NK-92 treated with Interleukin-12 subunit alpha and Interleukin-12 subunit beta, amount 100 ng/mL, for 24 hours (cell line): ENCODE data around the gene TFAP2C.
"Not testable (repeated sequence)": the region's sequence is repeated elsewhere in the genome, so short reads cannot be mapped to it uniquely, and the experiment has no call there.

Experiments used
- DNase-seq: peaks from one replicate; lab custom pipeline; 2025; lab: John Stamatoyannopoulos, UW

TFAP2C gene

DNA sequence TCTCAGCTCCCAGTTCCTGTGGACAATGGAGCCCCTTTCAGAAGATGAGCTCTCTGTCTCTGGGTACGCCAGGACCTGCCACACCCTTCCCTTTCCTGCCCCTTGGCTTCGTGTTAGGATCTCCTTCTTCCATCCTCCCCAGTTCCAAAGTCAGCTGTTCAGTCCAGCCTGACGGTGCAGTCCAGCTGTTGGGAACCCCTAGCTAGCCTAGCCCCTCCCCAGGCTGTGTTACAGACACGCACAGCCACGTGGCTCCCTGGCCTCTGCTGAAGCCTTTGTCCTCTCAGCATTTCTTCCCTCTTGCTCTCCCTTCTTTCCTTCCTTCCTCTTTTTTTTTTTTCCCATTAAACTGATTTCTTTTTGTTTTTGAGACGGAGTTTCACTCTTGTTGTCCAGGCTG lies 12.4 kb upstream of the TFAP2C start:
- no peak for DNase-seq

DNA sequence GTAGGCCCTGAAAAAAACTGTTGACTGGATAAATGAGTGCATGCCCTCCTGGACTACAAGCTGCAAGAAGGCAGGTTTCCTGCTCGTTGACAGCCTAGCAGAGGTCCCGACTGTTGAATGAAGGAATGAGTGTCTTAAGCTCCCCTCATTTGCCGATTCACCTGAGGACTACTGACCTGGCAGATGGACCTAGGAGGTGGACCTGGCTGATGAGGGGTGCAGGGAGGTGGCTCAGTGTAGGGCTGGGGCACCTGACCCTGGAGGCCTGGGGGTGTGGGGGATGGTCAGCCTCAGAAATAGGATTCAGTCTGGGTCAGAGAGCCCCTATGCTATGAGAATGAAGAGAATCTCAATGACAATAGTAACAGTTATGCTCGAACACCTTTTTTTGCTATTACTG lies 11.6 kb upstream of the TFAP2C start:
- DNase-seq = no peak

GRCh38 chr20:56621730-56622129 lies 7.4 kb upstream of the TFAP2C start:
- no peak for DNase-seq

DNA sequence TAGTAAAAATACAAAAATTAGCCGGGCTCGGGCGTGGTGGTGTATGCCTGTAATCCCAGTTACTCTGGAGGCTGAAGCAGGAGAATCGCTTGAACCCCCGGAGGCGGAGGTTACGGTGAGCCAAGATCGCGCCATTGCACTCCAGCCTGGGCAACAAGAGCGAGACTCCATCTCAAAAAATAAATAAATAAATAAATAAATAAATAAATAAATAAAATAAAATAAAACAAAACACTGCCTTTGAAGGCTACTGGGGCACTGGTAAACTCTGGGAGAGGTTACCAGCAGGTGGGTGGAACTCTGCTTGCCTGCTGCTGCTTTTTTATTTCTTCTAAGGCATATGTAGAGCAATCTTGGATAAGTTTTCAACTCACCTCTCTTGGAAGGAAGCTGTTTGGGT lies 5.2 kb upstream of the TFAP2C start:
- DNase-seq = not testable (repeated sequence)

DNA sequence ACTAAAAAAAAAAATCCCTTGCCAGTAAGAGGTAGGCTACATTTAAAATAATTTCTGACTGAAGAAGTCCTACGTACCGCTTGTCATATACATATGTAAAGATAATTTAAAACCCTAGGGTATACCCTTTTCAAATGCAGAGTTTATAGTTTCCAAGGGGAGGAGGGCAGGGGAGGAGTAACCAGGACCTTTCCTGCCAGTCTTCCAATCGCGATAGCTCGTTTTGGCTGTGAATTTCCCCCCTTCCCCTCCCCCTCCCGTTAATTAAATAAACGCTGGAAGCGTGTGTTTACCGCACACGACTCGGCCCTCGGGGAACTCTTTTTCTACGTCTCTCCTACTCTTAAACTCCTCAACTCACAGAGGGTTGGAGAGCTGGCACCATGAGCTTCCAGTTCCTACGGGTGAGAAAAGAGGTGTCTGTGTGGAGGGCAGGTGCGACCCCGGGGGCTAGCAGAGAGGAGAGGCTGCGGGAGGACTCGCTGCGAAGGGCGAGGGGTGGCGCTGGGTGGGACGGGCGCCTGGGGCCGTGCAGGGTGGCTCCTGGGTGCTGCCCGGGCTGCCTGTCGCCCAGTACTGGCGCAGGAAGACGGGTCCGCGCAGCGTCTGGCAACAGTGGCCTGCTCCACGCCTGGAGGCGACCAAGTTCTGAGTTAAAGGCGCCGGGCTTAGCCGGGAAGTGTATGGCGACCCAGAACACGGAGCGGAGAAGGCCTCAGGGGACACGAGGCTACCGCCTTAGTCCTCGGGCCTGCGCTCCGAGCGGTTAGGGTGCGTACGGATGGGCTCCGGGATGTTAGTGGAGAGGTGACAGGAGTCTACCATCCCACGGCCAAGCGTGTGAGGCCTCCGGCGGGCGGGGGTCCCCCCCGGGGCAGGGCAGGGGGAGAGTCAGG lies 4.1 kb upstream of the TFAP2C start:
- DNase-seq = no peak

- no peak for DNase-seq
Observed at GRCh38 chr20:56625837-56626236, 3.3 kb upstream of the TFAP2C start.

GRCh38 chr20:56626367-56627121 lies 2.6 kb upstream of the TFAP2C start:
- DNase-seq = no peak

DNA sequence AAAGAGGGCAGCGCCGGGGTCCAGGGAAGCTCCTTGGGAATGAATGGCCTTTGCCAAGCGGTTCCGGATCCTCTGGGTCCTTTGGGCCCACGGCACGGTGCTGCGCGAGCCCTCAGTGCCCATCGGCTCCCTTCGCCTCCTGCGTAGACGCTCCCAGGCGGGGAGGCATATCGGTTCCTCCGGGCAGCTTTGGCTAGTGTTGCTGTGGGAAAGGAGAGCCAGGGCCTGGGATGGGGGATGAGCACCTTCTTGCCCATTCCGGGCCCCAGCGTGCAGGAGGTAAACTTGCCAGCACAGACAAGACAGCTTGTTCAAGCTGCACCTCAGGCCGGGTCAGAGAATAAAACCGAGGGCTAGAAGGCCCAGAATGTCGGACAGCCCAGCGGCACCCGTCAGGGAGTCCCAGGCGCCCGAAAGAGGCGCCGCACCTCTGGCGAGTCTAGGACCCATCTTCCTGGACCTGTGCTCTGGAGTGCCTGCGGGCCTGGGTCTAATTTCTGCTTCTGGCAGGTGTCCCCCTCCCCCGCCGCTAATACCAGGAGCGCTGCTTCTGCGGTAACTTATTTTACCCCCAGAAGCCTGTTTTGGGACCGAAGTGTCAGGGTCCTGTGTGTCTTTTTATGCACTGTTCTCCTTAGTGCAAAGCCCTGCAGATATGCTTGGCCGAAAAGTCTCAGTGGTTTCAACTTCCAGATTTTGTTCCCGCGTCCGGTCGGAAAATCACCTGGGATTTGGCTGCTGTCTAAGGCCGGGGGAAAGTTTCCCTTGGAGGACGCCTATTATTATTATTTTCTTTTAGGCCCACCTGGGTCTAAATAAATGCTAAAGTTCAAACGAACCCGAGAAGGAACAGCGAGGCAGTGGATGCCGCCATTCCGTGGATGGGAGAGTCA lies 1.7 kb upstream of the TFAP2C start:
- DNase-seq = no peak

DNA sequence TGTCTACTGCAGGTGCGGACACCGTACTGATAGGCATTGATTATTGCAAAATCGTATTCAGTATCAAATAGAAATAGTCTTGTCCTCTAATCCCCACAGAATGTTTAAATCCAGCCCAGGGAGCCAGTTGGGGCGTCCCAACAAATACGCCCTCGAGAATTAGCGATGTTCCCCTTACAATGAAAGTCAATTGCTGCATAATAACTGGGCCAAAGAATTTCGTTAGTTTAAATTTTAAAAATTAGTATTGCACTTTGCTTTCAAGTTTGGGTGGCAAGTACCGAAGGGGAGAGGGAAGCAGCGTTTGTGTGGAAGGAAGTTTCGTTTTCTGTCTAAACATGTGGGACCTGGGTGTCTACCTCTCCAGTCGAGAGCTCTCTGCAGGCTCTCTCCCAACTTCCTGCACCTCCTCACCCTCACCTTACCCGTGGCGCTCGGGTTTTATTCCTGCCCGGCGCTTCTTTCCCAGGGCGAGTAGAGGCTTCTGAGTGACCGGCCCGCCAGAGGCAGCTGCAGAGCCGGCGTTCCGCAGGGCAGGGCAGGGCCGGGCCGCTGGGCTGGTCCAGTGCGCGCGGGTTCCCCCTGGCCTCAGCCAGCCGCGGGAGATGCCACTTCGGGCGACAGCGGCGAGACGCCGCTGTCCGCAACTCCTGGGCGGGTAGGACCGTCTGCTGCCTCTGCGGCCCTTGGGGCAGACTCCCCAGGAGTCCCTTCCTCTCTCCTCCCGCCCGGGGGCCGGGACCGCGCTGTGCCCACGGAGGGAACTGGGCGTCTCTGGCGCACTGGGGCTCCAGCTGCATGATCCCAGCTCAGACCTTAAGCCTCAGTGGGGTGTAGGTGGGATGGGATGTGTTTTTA lies 862 bp upstream of the TFAP2C start:
- DNase-seq = no peak

GRCh38 chr20:56629464-56630085 lies 469 bp downstream of the TFAP2C start:
- no peak for DNase-seq

DNA sequence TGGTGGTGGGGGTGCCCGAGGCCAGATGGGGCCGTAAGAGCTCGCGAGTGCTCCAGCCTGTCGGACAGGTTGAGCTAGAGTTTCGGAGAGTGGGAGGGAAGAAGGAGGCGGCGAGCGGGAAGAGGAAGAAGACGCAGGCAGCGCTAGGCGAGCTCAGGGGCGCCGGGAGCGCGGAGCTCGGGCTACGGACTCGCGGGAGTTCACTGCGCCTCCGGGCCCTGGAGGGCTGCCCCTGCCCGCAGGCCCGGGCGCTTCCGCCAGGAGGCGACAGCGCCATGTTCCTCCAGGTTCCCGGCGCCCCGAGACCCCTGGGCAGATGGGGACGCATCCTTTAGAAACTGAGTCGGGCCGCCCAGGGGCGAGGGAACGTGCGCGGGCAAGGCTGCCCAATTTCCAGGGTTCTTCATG lies 984 bp downstream of the TFAP2C start:
- DNase-seq = no peak

GRCh38 chr20:56630506-56631317 lies 1.6 kb downstream of the TFAP2C start:
- DNase-seq = no peak

- no peak for DNase-seq
Observed at GRCh38 chr20:56631318-56631989, 2.3 kb downstream of the TFAP2C start.

GRCh38 chr20:56631990-56632327 lies 2.9 kb downstream of the TFAP2C start:
- DNase-seq = no peak

DNA sequence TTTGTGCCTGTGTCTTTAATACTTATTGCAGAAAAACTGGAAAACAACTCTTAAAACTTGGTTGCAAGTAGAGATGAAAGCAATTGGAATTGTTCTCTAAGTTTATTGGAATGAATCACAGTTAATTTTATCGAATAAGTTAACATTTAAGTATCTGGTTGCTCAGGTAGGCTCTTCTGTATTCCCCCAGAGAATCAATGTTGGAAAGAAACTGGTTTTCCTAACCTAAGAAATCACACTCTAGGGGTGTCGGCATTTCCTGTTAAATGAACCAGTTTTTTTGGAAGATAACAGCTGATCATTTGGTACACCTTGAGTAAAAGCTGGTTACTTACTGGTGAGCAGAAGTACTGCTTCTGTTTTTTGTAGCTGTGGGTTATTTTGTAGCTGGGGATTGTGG lies 5.2 kb downstream of the TFAP2C start:
- DNase-seq = no peak

DNA sequence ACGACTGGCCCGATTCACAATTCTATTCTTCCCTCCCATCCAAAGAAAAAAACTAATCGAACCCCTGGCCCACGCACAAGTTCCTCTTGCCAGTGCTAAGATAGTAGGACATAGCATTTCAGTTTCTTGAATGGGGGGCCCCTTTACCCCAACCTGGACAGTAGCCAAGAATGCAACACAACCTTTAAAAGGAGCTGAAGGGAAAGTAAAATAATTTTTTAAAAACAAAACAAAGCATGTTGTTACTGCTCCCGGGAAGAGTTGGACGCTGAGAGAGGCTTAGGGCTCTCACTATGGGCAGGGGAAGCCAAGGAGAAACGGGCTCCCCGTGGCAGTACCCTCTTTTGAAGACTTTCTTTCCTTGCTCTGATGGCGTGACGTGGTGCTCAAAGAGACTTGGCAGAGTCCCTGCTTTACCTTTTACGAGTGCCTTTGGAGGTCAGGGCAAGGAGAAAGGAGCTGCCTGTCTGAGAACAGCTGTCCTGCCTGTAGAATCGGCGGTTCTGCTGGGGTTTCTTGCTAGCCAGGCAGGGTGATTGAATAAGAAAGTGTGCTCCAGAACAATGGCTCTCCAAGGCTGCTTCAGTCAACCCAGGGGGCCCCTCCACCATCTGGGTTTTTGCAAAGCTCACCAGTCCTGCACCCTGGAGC lies 5.8 kb downstream of the TFAP2C start:
- DNase-seq = no peak

- DNase-seq = no peak
Observed at GRCh38 chr20:56636716-56637115, 7.6 kb downstream of the TFAP2C start.

- no peak for DNase-seq
Observed at GRCh38 chr20:56637576-56637975, 8.5 kb downstream of the TFAP2C start.

DNA sequence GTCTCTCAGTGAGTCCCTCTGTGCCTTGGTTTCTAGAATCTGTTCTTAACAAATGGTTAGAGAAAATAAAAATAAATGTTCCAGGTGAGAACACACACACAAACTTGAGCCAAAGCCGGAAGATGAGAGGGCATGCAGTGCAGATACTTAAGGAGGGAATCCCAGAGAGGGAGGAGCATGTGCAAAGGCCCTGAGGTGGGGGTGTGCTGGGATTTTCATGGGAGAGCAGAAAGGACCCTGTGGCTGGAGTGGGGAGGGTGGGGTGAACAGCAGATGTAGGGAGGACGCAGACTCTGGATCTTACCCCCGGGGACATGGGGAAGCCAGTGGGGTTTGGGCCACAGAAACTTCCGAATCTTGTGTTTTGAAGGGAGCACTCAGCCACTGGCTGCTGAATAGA lies 17.5 kb downstream of the TFAP2C start:
- DNase-seq = no peak
